Breast epithelium (tissue), 4 donors: ENCODE results near the gene MPPE1. TPM values are rescaled to one million over a fixed set of nuclear protein-coding genes. Genes with fewer than 3 reads are reported as not detected.

Experiments used
- DNase-seq, 2 donors: peaks; one replicate each; pipeline ENCODE4 v3.0.0-alpha.2; 2019; ENCODE audit warnings: low spot score in 2 of 2
- H3K27ac ChIP-seq, 2 donors: fragments of 200-600 bp; sonication (generic) in 1 of 2; one replicate each; pipeline ENCODE4 v1.5.1; 2016 to 2019; ENCODE audit warnings: mild to moderate bottlenecking in 1 of 2
- H3K27me3 ChIP-seq, 2 donors: fragments of 200-600 bp; sonication (generic) in 1 of 2; one replicate each; pipeline versions ENCODE4 v1.5.1 to v1.6.0; 2017 to 2019; ENCODE audit warnings: control low read depth in 1 of 2, mild to moderate bottlenecking in 1 of 2
- H3K36me3 ChIP-seq: fragments of 200-600 bp; one replicate; pipeline ENCODE4 v1.5.1; 2019
- H3K4me1 ChIP-seq, 2 donors: fragments of 200-600 bp; sonication (generic); one replicate each; pipeline ENCODE4 v1.5.1; 2016 to 2019; ENCODE audit warnings: control low read depth in 1 of 2
- H3K4me3 ChIP-seq, 3 donors: fragments of 200-600 bp; sonication (generic); 1 replicate in 2 of 3; 2 replicates in 1 of 3; pipeline ENCODE4 v1.5.1; 2016 to 2019; ENCODE audit warnings: mild to moderate bottlenecking in 3 of 3, moderate library complexity in 2 of 3
- H3K9me3 ChIP-seq, 2 donors: fragments of 200-600 bp; sonication (generic) in 1 of 2; one replicate each; pipeline ENCODE4 v1.5.1; 2016 to 2019; ENCODE audit warnings: control low read depth in 1 of 2
- CTCF ChIP-seq, 3 donors: fragments of 450-650 bp; IDR thresholded peaks; one replicate each; pipeline ENCODE4 v1.5.1; 2016 to 2017; ENCODE audit warnings: antibody characterized with exemption in 3 of 3, mild to moderate bottlenecking in 3 of 3, moderate library complexity in 3 of 3
- POLR2A ChIP-seq: fragments of 450-650 bp; IDR thresholded peaks from one replicate; pipeline ENCODE4 v1.6.1; 2016; ENCODE audit warnings: antibody characterized with exemption, mild to moderate bottlenecking, moderate library complexity
- POLR2AphosphoS5 ChIP-seq, 3 donors: sonication (generic); formaldehyde crosslinking; IDR thresholded peaks; one replicate each; pipeline ENCODE4 v1.6.1; 2017; ENCODE audit warnings: antibody characterized with exemption in 3 of 3
- intact Hi-C: fragments of 100-400 bp; cut with DNase I; formaldehyde crosslinking; loops from one replicate; pipeline ENCODE4 v1.15.1; 2023; ENCODE audit warnings: low total_unique reads
- total RNA-seq, 3 donors: library from RNA; depleted of rRNA; stranded (reverse); fragments of >200 nt; gene quantifications; one replicate each; pipeline ENCODE4 v1.1.0, GENCODE V29; 2016

The MPPE1 gene
- total RNA-seq, 3 donors from 2014 or later: 15.4 to 46.0 (median 31.5) TPM

- no peaks in the 10 kb centered on the region for H3K9me3 ChIP-seq
- no peak overlapping the region for H3K27ac ChIP-seq
- H3K4me1 ChIP-seq: no peaks in the 10 kb centered on the region
- no peak for DNase-seq
- no peak overlapping the region for H3K4me3 ChIP-seq
- TF ChIP-seq POLR2A (no peak), CTCF (IDR thresholded peaks at IDR 0.05) (no peak), POLR2AphosphoS5 (IDR thresholded peaks at IDR 0.05) (no peak)
- no peaks in the 10 kb centered on the region for H3K27me3 ChIP-seq
- intact Hi-C loops: no loop called here
- no peaks in the 10 kb centered on the region for H3K36me3 ChIP-seq
Measured at GRCh38 chr18:11861583-11862288, 46.4 kb downstream of the MPPE1 start.

GRCh38 chr18:11860594-11861450 is 47.3 kb downstream of the MPPE1 start:
- Histone ChIP-seq H3K27me3 (no peaks in the 10 kb centered on the region), H3K9me3 (no peaks in the 10 kb centered on the region), H3K36me3 (no peaks in the 10 kb centered on the region), H3K4me1 (no peaks in the 10 kb centered on the region), H3K27ac (no peak overlapping the region), H3K4me3 (no peak overlapping the region)
- intact Hi-C loops: no loop called here
- TF ChIP-seq POLR2AphosphoS5 (IDR thresholded peaks at IDR 0.05) (no peak), POLR2A (no peak), CTCF (IDR thresholded peaks at IDR 0.05) (no peak)
- DNase-seq: no peak

GRCh38 chr18:11859903-11860407 is 48.2 kb downstream of the MPPE1 start:
- no peak for DNase-seq
- intact Hi-C loops: no loop called here
- no peak overlapping the region for H3K4me3 ChIP-seq
- TF ChIP-seq CTCF (IDR thresholded peaks at IDR 0.05) (no peak), POLR2AphosphoS5 (IDR thresholded peaks at IDR 0.05) (no peak), POLR2A (no peak)
- no peaks in the 10 kb centered on the region for H3K27me3 ChIP-seq
- no peak overlapping the region for H3K27ac ChIP-seq
- no peaks in the 10 kb centered on the region for H3K9me3 ChIP-seq
- H3K4me1 ChIP-seq: no peaks in the 10 kb centered on the region
- H3K36me3 ChIP-seq: no peaks in the 10 kb centered on the region

GRCh38 chr18:11859282-11859830 is 48.8 kb downstream of the MPPE1 start:
- no peak for DNase-seq
- H3K36me3 ChIP-seq: no peaks in the 10 kb centered on the region
- TF ChIP-seq POLR2AphosphoS5 (IDR thresholded peaks at IDR 0.05) (no peak), POLR2A (no peak), CTCF (IDR thresholded peaks at IDR 0.05) (no peak)
- H3K27ac ChIP-seq: no peak overlapping the region
- H3K4me1 ChIP-seq: no peaks in the 10 kb centered on the region
- H3K27me3 ChIP-seq: no peaks in the 10 kb centered on the region
- H3K9me3 ChIP-seq: no peaks in the 10 kb centered on the region
- no peak overlapping the region for H3K4me3 ChIP-seq
- intact Hi-C loops: no loop called here
